Panc1 (cell line): ENCODE measurements around the gene TEX12. TPM values are rescaled to one million over a fixed set of nuclear protein-coding genes. Genes with fewer than 3 reads are reported as not detected.
"Not testable (repeated sequence)": the region's sequence is repeated elsewhere in the genome, so short reads cannot be mapped to it uniquely, and the experiment has no call there.

ENCODE experiments used
- ATAC-seq: fragments of 200-7000 bp; cut with Tn5 transposase; 2 replicates; pipeline ENCODE4 v1.9.1; 2020; ENCODE audit warnings: mild to moderate bottlenecking, moderate library complexity
- BruUV-seq: library from RNA; stranded (reverse); fragments of 400-500 nt; replicated peaks from 2 replicates; lab custom pipeline; 2021; lab: Mats Ljungman, UMichigan
- CTCF ChIA-PET: fragments of 300-600 bp; sonication (Branson Sonifier 250); formaldehyde crosslinking; loops from one replicate; lab custom pipeline; 2022; ENCODE audit warnings: antibody characterized with exemption; lab: Charles Lee
- POLR2A ChIA-PET: fragments of 300-600 bp; sonication (Branson Sonifier 250); formaldehyde crosslinking; loops from one replicate; lab custom pipeline; 2022; ENCODE audit warnings: antibody characterized with exemption; lab: Charles Lee
- DNase-seq: peaks from one replicate; pipeline ENCODE4 v3.0.0-alpha.2; 2010; ENCODE audit warnings: low read depth, low spot score
- H3K27ac ChIP-seq: 2 replicates; pipeline ENCODE4 v1.5.1; 2011; ENCODE audit warnings: mild to moderate bottlenecking, low read length, inconsistent platforms
- H3K27me3 ChIP-seq: fragments of 200-500 bp; sonication (Bioruptor generic); 2 replicates; pipeline ENCODE4 v1.6.0; 2014; ENCODE audit warnings: low read length, inconsistent platforms; ENCODE audit not compliant: control insufficient read depth, insufficient read depth
- H3K36me3 ChIP-seq: fragments of 200-500 bp; sonication (Bioruptor generic); 2 replicates; pipeline ENCODE4 v1.5.1; 2014; ENCODE audit warnings: inconsistent platforms, mild to moderate bottlenecking, low read length, moderate library complexity; ENCODE audit not compliant: control insufficient read depth, insufficient read depth
- H3K4me1 ChIP-seq: 2 replicates; pipeline ENCODE4 v1.5.1; 2011; ENCODE audit warnings: inconsistent platforms, mild to moderate bottlenecking, low read length, moderate library complexity; ENCODE audit not compliant: control insufficient read depth, insufficient read depth
- H3K4me3 ChIP-seq, 2 experiments: 2 replicates each; pipeline ENCODE4 v1.5.1; 2011 to 2012; ENCODE audit warnings: low read depth in 2 of 2, low read length in 2 of 2, mild to moderate bottlenecking in 2 of 2, inconsistent platforms in 1 of 2, moderate library complexity in 1 of 2
- H3K9me3 ChIP-seq: fragments of 200-500 bp; sonication (Bioruptor generic); 2 replicates; pipeline ENCODE4 v1.5.1; 2014; ENCODE audit warnings: low read depth, mild to moderate bottlenecking, inconsistent platforms, low read length, moderate library complexity; ENCODE audit not compliant: control insufficient read depth, insufficient read depth
- CTCF ChIP-seq: fragments of 450-650 bp; IDR thresholded peaks from 2 replicates; pipeline ENCODE4 v1.5.1; 2017; ENCODE audit warnings: mild to moderate bottlenecking
- POLR2AphosphoS5 ChIP-seq: IDR thresholded peaks from 2 replicates; pipeline ENCODE4 v1.6.1; 2012; ENCODE audit warnings: mild to moderate bottlenecking, low read depth, low read length, moderate library complexity
- REST ChIP-seq, 2 experiments: IDR thresholded peaks; 2 replicates each; pipeline ENCODE4 v1.6.1; 2011 to 2012; ENCODE audit warnings: low read depth in 2 of 2, control low read depth in 1 of 2, low read length in 1 of 2, mild to moderate bottlenecking in 1 of 2, moderate library complexity in 1 of 2; ENCODE audit not compliant: insufficient read depth in 1 of 2
- SIN3A ChIP-seq: IDR thresholded peaks from 2 replicates; pipeline ENCODE4 v1.6.1; 2012; ENCODE audit warnings: low read depth, mild to moderate bottlenecking, low read length, moderate library complexity, borderline replicate concordance; ENCODE audit not compliant: insufficient read depth
- TCF7L2 ChIP-seq: IDR thresholded peaks from 2 replicates; pipeline ENCODE4 v1.6.1; 2011; ENCODE audit warnings: mild to moderate bottlenecking, low read depth, low read length, inconsistent platforms
- in situ Hi-C: cut with HindIII; loops from 2 replicates; pipeline ENCODE4 v1.10.0; 2016; ENCODE audit warnings: low sequenced_read_pairs, low pct_unique_long_range_greater_than_20kb
- intact Hi-C: fragments of 100-400 bp; cut with micrococcal nuclease; formaldehyde crosslinking; loops from one replicate; pipeline ENCODE4 v1.10.0; 2022; ENCODE audit not compliant: unreplicated experiment
- total RNA-seq: library from RNA; stranded (reverse); gene quantifications from one replicate; pipeline ENCODE4 v1.2.1, GENCODE V29; 2021; ENCODE audit not compliant: unreplicated experiment

TEX12 gene
- total RNA-seq, 1 experiment from 2014 or later = 0.23 TPM

- H3K27ac ChIP-seq = no peak overlapping the region
- no peaks in the 10 kb centered on the region for H3K36me3 ChIP-seq
- no peak for ATAC-seq
- in situ Hi-C loops (no loop called here), intact Hi-C loops (no loop called here)
- POLR2A ChIA-PET = no interaction called here
- DNase-seq = no peak
- no peaks in the 10 kb centered on the region for H3K27me3 ChIP-seq
- TF ChIP-seq POLR2AphosphoS5 = no peak
- no peak for TF ChIP-seq REST (IDR thresholded peaks at IDR 0.05; ENCODE audit: insufficient read depth in 1 of 2, low read depth in 2 of 2, low read length in 1 of 2)
- TF ChIP-seq CTCF = no peak
- TF ChIP-seq SIN3A = no peak
- TF ChIP-seq TCF7L2 = no peak
- CTCF ChIA-PET = no interaction called here
- no peaks in the 10 kb centered on the region for H3K4me1 ChIP-seq
- no peak overlapping the region for H3K4me3 ChIP-seq
- no TSS peak for BruUV-seq
- H3K9me3 ChIP-seq = no peaks in the 10 kb centered on the region
Measured at GRCh38 chr11:112186304-112186703, 19.1 kb downstream of the TEX12 start.

GRCh38 chr11:112195113-112195512 lies 27.9 kb downstream of the TEX12 start:
- ATAC-seq, H3K9me3 ChIP-seq, intact Hi-C loops, H3K27me3 ChIP-seq, POLR2A ChIA-PET, H3K4me1 ChIP-seq, H3K36me3 ChIP-seq, in situ Hi-C loops, H3K27ac ChIP-seq, H3K4me3 ChIP-seq, DNase-seq, BruUV-seq, CTCF ChIA-PET: not testable (repeated sequence)

DNA sequence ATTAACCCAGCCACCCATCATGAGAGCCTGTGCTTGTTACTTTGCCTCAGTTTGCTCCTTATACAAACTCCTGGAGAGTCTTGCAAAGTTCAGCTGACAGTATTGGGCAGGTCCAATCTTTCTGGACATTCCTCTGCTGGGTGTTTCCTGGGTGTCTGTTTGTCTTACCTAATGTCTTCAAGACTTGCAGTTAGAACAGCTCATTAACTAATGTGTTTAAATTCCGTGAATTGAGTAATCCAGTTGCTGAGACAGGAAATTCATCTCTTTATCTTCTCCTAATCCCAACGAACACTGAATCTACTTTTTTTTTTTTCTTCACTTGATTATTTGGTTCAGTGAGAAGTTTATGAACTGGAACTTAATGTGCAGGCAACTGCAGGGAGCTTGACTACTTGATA lies 28.8 kb downstream of the TEX12 start:
- CTCF ChIA-PET = no interaction called here
- intact Hi-C loops = no loop called here
- no peak overlapping the region for H3K27ac ChIP-seq

More for the DNA sequence above, 28.8 kb downstream of the TEX12 start:
- Histone ChIP-seq H3K27me3 (no peaks in the 10 kb centered on the region), H3K9me3 (no peaks in the 10 kb centered on the region), H3K36me3 (no peaks in the 10 kb centered on the region), H3K4me3 (no peak overlapping the region), H3K4me1 (no peaks in the 10 kb centered on the region)
- TF ChIP-seq SIN3A (no peak), CTCF (no peak), TCF7L2 (no peak), POLR2AphosphoS5 (no peak), REST (IDR thresholded peaks at IDR 0.05; ENCODE audit: insufficient read depth in 1 of 2, low read depth in 2 of 2, low read length in 1 of 2) (no peak)
- POLR2A ChIA-PET = no interaction called here
- in situ Hi-C loops = no loop called here
- ATAC-seq = no peak
- no peak for DNase-seq
- BruUV-seq = no TSS peak
